ENCODE data around the gene VAV3.

VAV3 gene

GRCh38 chr1:107590900-107591622 is 373.9 kb downstream of the VAV3 start:
- no peak for DNase-seq (ENCODE audit: low read depth in 2 of 2)

- DNase-seq (ENCODE audit: low read depth in 2 of 2), result no peak
Observed at GRCh38 chr1:107590087-107590486, 374.9 kb downstream of the VAV3 start.

GRCh38 chr1:107588321-107588720 is 376.7 kb downstream of the VAV3 start:
- no peak for DNase-seq (ENCODE audit: low read depth in 2 of 2)

- DNase-seq (ENCODE audit: low read depth in 2 of 2), result no peak
Observed at GRCh38 chr1:107575226-107575625, 389.8 kb downstream of the VAV3 start.

GRCh38 chr1:107574044-107574443 is 390.9 kb downstream of the VAV3 start:
- DNase-seq (ENCODE audit: low read depth in 2 of 2), result no peak

GRCh38 chr1:107572674-107573211 is 392.2 kb downstream of the VAV3 start:
- no peak for DNase-seq (ENCODE audit: low read depth in 2 of 2)

GRCh38 chr1:107570768-107571167 is 394.2 kb downstream of the VAV3 start:
- no peak for DNase-seq (ENCODE audit: low read depth in 2 of 2)

- DNase-seq (ENCODE audit: low read depth in 2 of 2), result no peak
Observed at GRCh38 chr1:107563441-107563840, 401.5 kb downstream of the VAV3 start.

GRCh38 chr1:107559881-107560280 is 405.1 kb downstream of the VAV3 start:
- no peak for DNase-seq (ENCODE audit: low read depth in 2 of 2)

- no peak for DNase-seq (ENCODE audit: low read depth in 2 of 2)
Observed at GRCh38 chr1:107557095-107557494, 407.9 kb downstream of the VAV3 start.

- DNase-seq (ENCODE audit: low read depth in 2 of 2), result no peak
Observed at GRCh38 chr1:107555578-107555977, 409.4 kb downstream of the VAV3 start.

- no peak for DNase-seq (ENCODE audit: low read depth in 2 of 2)
Observed at GRCh38 chr1:107552781-107553180, 412.2 kb downstream of the VAV3 start.

- no peak for DNase-seq (ENCODE audit: low read depth in 2 of 2)
Observed at GRCh38 chr1:107551456-107551855, 413.5 kb downstream of the VAV3 start.

GRCh38 chr1:107550358-107550757 is 414.6 kb downstream of the VAV3 start:
- DNase-seq (ENCODE audit: low read depth in 2 of 2), result no peak

GRCh38 chr1:107549152-107549810 is 415.7 kb downstream of the VAV3 start:
- no peak for DNase-seq (ENCODE audit: low read depth in 2 of 2)

GRCh38 chr1:107548276-107548675 is 416.7 kb downstream of the VAV3 start:
- DNase-seq (ENCODE audit: low read depth in 2 of 2), result no peak

GRCh38 chr1:107547363-107548155 is 417.4 kb downstream of the VAV3 start:
- DNase-seq (ENCODE audit: low read depth in 2 of 2), result no peak

GRCh38 chr1:107546576-107546975 is 418.4 kb downstream of the VAV3 start:
- DNase-seq (ENCODE audit: low read depth in 2 of 2), result no peak

- no peak for DNase-seq (ENCODE audit: low read depth in 2 of 2)
Observed at GRCh38 chr1:107545879-107546278, 419.1 kb downstream of the VAV3 start.

- DNase-seq (ENCODE audit: low read depth in 2 of 2), result no peak
Observed at GRCh38 chr1:107545056-107545577, 419.9 kb downstream of the VAV3 start.

- DNase-seq (ENCODE audit: low read depth in 2 of 2), result no peak
Observed at GRCh38 chr1:107544285-107544684, 420.7 kb downstream of the VAV3 start.

GRCh38 chr1:107541412-107541811 is 423.6 kb downstream of the VAV3 start:
- no peak for DNase-seq (ENCODE audit: low read depth in 2 of 2)

Measured in stimulated activated CD8-positive, alpha-beta memory T cell treated with anti-CD3 and anti-CD28 coated beads, Interleukin-7, amount 100 ng/mL, for 1 hour (primary cell).